Thyroid gland (tissue), 4 donors: ENCODE measurements around the gene TBRG1. TPM values are rescaled to one million over a fixed set of nuclear protein-coding genes. Genes with fewer than 3 reads are reported as not detected.
"Not testable (repeated sequence)": the region's sequence is repeated elsewhere in the genome, so short reads cannot be mapped to it uniquely, and the experiment has no call there.

Source experiments
- DNase-seq, 2 donors: peaks; one replicate each; pipeline ENCODE4 v3.0.0-alpha.2; 2019
- H3K27ac ChIP-seq, 3 donors: fragments of 200-600 bp; sonication (generic); 1 replicate in 2 of 3; 2 replicates in 1 of 3; pipeline ENCODE4 v1.5.1; 2016 to 2019; ENCODE audit warnings: mild to moderate bottlenecking in 1 of 3, moderate library complexity in 1 of 3
- H3K27me3 ChIP-seq: fragments of 200-600 bp; sonication (generic); one replicate; pipeline ENCODE4 v1.5.1; 2019
- H3K36me3 ChIP-seq, 2 donors: fragments of 200-600 bp; sonication (generic); one replicate each; pipeline ENCODE4 v1.5.1; 2016 to 2019
- H3K4me1 ChIP-seq, 2 donors: fragments of 200-600 bp; sonication (generic); one replicate each; pipeline ENCODE4 v1.5.1; 2017 to 2019
- H3K4me3 ChIP-seq, 3 donors: fragments of 200-600 bp; sonication (generic); replicated peaks in 1 of 3; 1 replicate in 2 of 3; 2 replicates in 1 of 3; pipeline ENCODE4 v1.5.1; 2016; ENCODE audit warnings: mild to moderate bottlenecking in 1 of 3
- H3K9me3 ChIP-seq: fragments of 200-600 bp; sonication (generic); one replicate; pipeline ENCODE4 v1.5.1; 2017
- CTCF ChIP-seq, 6 experiments: fragments of 200-600 bp in 3 of 6; fragments of 450-650 bp in 3 of 6; sonication (generic) in 3 of 6; IDR thresholded peaks; one replicate each; pipeline ENCODE4 v1.5.1; 2016 to 2019; ENCODE audit warnings: antibody characterized with exemption in 6 of 6, mild to moderate bottlenecking in 2 of 6, inconsistent platforms in 1 of 6, moderate library complexity in 1 of 6
- POLR2A ChIP-seq, 2 donors: fragments of 450-650 bp; IDR thresholded peaks; one replicate each; pipeline ENCODE4 v1.6.1; 2017; ENCODE audit warnings: antibody characterized with exemption in 2 of 2, mild to moderate bottlenecking in 2 of 2, moderate library complexity in 1 of 2
- WGBS, 2 donors: methylation state at CpG; one replicate each; pipeline ENCODE4 v1.1.5; 2017; 5-methylcytosine and 5-hydroxymethylcytosine counted together
- intact Hi-C: fragments of 100-400 bp; cut with DNase I; formaldehyde crosslinking; loops from one replicate; pipeline ENCODE4 v1.15.1; 2023
- total RNA-seq, 4 donors: library from RNA; depleted of rRNA; stranded (reverse); fragments of >200 nt; gene quantifications; one replicate each; pipeline ENCODE4 v1.2.3, GENCODE V29; 2016

Gene TBRG1
- total RNA-seq, 4 donors from 2014 or later = 34.7 to 59.8 (median 46.3) TPM

- H3K4me3 ChIP-seq = no peak overlapping the region
- H3K27me3 ChIP-seq = no peaks in the 10 kb centered on the region
- no peak for TF ChIP-seq POLR2A (IDR thresholded peaks at IDR 0.05)
- no peak for TF ChIP-seq CTCF (IDR thresholded peaks at IDR 0.05)
- intact Hi-C loops = no loop called here
- no peak for DNase-seq
- no peaks in the 10 kb centered on the region for H3K9me3 ChIP-seq
- no peaks in the 10 kb centered on the region for H3K4me1 ChIP-seq
- no peaks in the 10 kb centered on the region for H3K36me3 ChIP-seq
- H3K27ac ChIP-seq = no peak overlapping the region
- WGBS, 2 donors = 90 to 91% methylated on average over 6 of the region's 6 CpGs
Observed at GRCh38 chr11:124592627-124593026, 30.0 kb upstream of the TBRG1 start.

- DNase-seq = no peak
- WGBS, 2 donors = 97% methylated on average over 3 of the region's 3 CpGs
- H3K27ac ChIP-seq = no peak overlapping the region
- intact Hi-C loops = no loop called here
- H3K36me3 ChIP-seq = no peaks in the 10 kb centered on the region
- H3K4me1 ChIP-seq = no peaks in the 10 kb centered on the region
- H3K9me3 ChIP-seq = no peaks in the 10 kb centered on the region
- H3K27me3 ChIP-seq = no peaks in the 10 kb centered on the region
- no peak overlapping the region for H3K4me3 ChIP-seq
- TF ChIP-seq CTCF (IDR thresholded peaks at IDR 0.05) = no peak
- TF ChIP-seq POLR2A (IDR thresholded peaks at IDR 0.05) = no peak
Observed at GRCh38 chr11:124595302-124595701, 27.4 kb upstream of the TBRG1 start.

GRCh38 chr11:124597626-124598025 lies 25.0 kb upstream of the TBRG1 start:
- H3K27ac ChIP-seq = no peak overlapping the region
- TF ChIP-seq CTCF (IDR thresholded peaks at IDR 0.05) (no peak), POLR2A (IDR thresholded peaks at IDR 0.05) (no peak)
- H3K36me3 ChIP-seq = no peaks in the 10 kb centered on the region
- intact Hi-C loops = no loop called here
- no peaks in the 10 kb centered on the region for H3K27me3 ChIP-seq
- H3K4me3 ChIP-seq = no peak overlapping the region
- no peaks in the 10 kb centered on the region for H3K9me3 ChIP-seq
- H3K4me1 ChIP-seq = no peaks in the 10 kb centered on the region
- DNase-seq = no peak

- Histone ChIP-seq H3K9me3 (no peaks in the 10 kb centered on the region), H3K36me3 (no peaks in the 10 kb centered on the region), H3K4me1 (no peaks in the 10 kb centered on the region), H3K27ac (no peak overlapping the region), H3K4me3 (no peak overlapping the region), H3K27me3 (no peaks in the 10 kb centered on the region)
- TF ChIP-seq CTCF (IDR thresholded peaks at IDR 0.05) (no peak), POLR2A (IDR thresholded peaks at IDR 0.05) (no peak)
- 66 to 77% methylated on average over 5 of the region's 5 CpGs for WGBS, 2 donors
- intact Hi-C loops = no loop called here
- no peak for DNase-seq
Observed at GRCh38 chr11:124600621-124601320, 21.9 kb upstream of the TBRG1 start.

GRCh38 chr11:124602193-124602592 lies 20.5 kb upstream of the TBRG1 start:
- no peak for DNase-seq
- WGBS, 2 donors = 92 to 99% methylated on average over 3 of the region's 3 CpGs
- no peaks in the 10 kb centered on the region for H3K27me3 ChIP-seq

GRCh38 chr11:124602723-124603122 lies 19.9 kb upstream of the TBRG1 start:
- WGBS, 2 donors = 82 to 86% methylated on average over 3 of the region's 3 CpGs
- H3K4me1 ChIP-seq = not testable (repeated sequence)

More at GRCh38 chr11:124602193-124602592, 20.5 kb upstream of the TBRG1 start:
- intact Hi-C loops = no loop called here
- Histone ChIP-seq H3K4me3 (no peak overlapping the region), H3K4me1 (no peaks in the 10 kb centered on the region), H3K9me3 (no peaks in the 10 kb centered on the region), H3K36me3 (no peaks in the 10 kb centered on the region), H3K27ac (no peak overlapping the region)
- TF ChIP-seq CTCF (IDR thresholded peaks at IDR 0.05) = no peak
- TF ChIP-seq POLR2A (IDR thresholded peaks at IDR 0.05) = no peak

More at GRCh38 chr11:124602723-124603122, 19.9 kb upstream of the TBRG1 start:
- H3K9me3 ChIP-seq, H3K4me3 ChIP-seq, DNase-seq, H3K36me3 ChIP-seq, H3K27ac ChIP-seq, H3K27me3 ChIP-seq, intact Hi-C loops: not testable (repeated sequence)
